GM12891 (cell line): Measurements from ENCODE around the gene PTPRR.

Experiments used
- POLR2A ChIP-seq: IDR thresholded peaks from 2 replicates; pipeline ENCODE4 v1.6.1; 2011; ENCODE audit warnings: low read depth, low read length, control low read depth
- SPI1 ChIP-seq: IDR thresholded peaks from 2 replicates; pipeline ENCODE4 v1.6.1; 2011; ENCODE audit warnings: low read depth, low read length, control low read depth

- TF ChIP-seq POLR2A (no peak), SPI1 (no peak)
Measured at GRCh38 chr12:70695361-70696023, 225.0 kb downstream of the PTPRR start.
